H9 (cell line): ENCODE measurements around the gene ISM2. TPM values are rescaled to one million over a fixed set of nuclear protein-coding genes. Genes with fewer than 3 reads are reported as not detected.
"Not testable (repeated sequence)": the region's sequence is repeated elsewhere in the genome, so short reads cannot be mapped to it uniquely, and the experiment has no call there.

Experiments
- DNase-seq: peaks from one replicate; pipeline ENCODE4 v3.0.0-alpha.2; 2017
- H2AFZ ChIP-seq: one replicate; pipeline ENCODE4 v1.6.1; 2013; ENCODE audit warnings: mild to moderate bottlenecking, low read length, control low read depth, moderate library complexity
- H2AK5ac ChIP-seq: 2 replicates; pipeline ENCODE4 v1.6.1; 2013; ENCODE audit warnings: low read length, control low read depth, mixed read lengths; ENCODE audit not compliant: insufficient read length
- H2BK120ac ChIP-seq: one replicate; pipeline ENCODE4 v1.6.1; 2013; ENCODE audit warnings: low read depth, mild to moderate bottlenecking, low read length, control low read depth, inconsistent platforms; ENCODE audit not compliant: poor library complexity, severe bottlenecking
- H2BK12ac ChIP-seq: 2 replicates; pipeline ENCODE4 v1.6.1; 2013; ENCODE audit warnings: low read length, control low read depth, mixed read lengths, low read depth; ENCODE audit not compliant: insufficient read length
- H2BK15ac ChIP-seq: 2 replicates; pipeline ENCODE4 v1.6.1; 2013; ENCODE audit warnings: low read depth, low read length, control low read depth
- H2BK20ac ChIP-seq: one replicate; pipeline ENCODE4 v1.6.1; 2013; ENCODE audit warnings: low read depth, mild to moderate bottlenecking, low read length, control low read depth, inconsistent platforms; ENCODE audit not compliant: poor library complexity, severe bottlenecking
- H2BK5ac ChIP-seq: 2 replicates; pipeline ENCODE4 v1.6.1; 2013; ENCODE audit warnings: low read length, control low read depth, mixed read lengths; ENCODE audit not compliant: insufficient read length
- H3K14ac ChIP-seq: 2 replicates; pipeline ENCODE4 v1.6.1; 2013; ENCODE audit warnings: low read length, control low read depth; ENCODE audit not compliant: insufficient read depth
- H3K18ac ChIP-seq: 2 replicates; pipeline ENCODE4 v1.6.1; 2013; ENCODE audit warnings: low read depth, mild to moderate bottlenecking, mixed read lengths, low read length, control low read depth; ENCODE audit not compliant: insufficient read length
- H3K23ac ChIP-seq: 2 replicates; pipeline ENCODE4 v1.6.1; 2013; ENCODE audit warnings: low read length, control low read depth, mixed read lengths, low read depth; ENCODE audit not compliant: insufficient read length
- H3K23me2 ChIP-seq: 2 replicates; pipeline ENCODE4 v1.6.1; 2013; ENCODE audit warnings: low read depth, mild to moderate bottlenecking, mixed read lengths, low read length, control low read depth; ENCODE audit not compliant: insufficient read length, poor library complexity, severe bottlenecking
- H3K27ac ChIP-seq: 2 replicates; pipeline ENCODE4 v1.5.1; 2013; ENCODE audit warnings: low read length, control low read depth, mixed read lengths, low read depth; ENCODE audit not compliant: insufficient read length
- H3K27me3 ChIP-seq: 2 replicates; pipeline ENCODE4 v1.6.1; 2013; ENCODE audit warnings: low read length, control low read depth, inconsistent platforms; ENCODE audit not compliant: insufficient read depth
- H3K4ac ChIP-seq: 2 replicates; pipeline ENCODE4 v1.6.1; 2013; ENCODE audit warnings: low read depth, mild to moderate bottlenecking, control low read depth, inconsistent platforms, low read length, moderate library complexity
- H3K4me1 ChIP-seq: 2 replicates; pipeline ENCODE4 v1.6.1; 2013; ENCODE audit warnings: low read length, control low read depth, inconsistent platforms; ENCODE audit not compliant: insufficient read depth
- H3K4me2 ChIP-seq: 2 replicates; pipeline ENCODE4 v1.6.1; 2013; ENCODE audit warnings: low read length, control low read depth, mixed read lengths; ENCODE audit not compliant: insufficient read length, insufficient read depth
- H3K56ac ChIP-seq: 2 replicates; pipeline ENCODE4 v1.6.1; 2013; ENCODE audit warnings: low read depth, mild to moderate bottlenecking, mixed read lengths, low read length, control low read depth; ENCODE audit not compliant: insufficient read length
- H3K79me1 ChIP-seq: 2 replicates; pipeline ENCODE4 v1.6.1; 2013; ENCODE audit warnings: low read depth, mild to moderate bottlenecking, moderate library complexity, low read length, control low read depth, inconsistent platforms; ENCODE audit not compliant: insufficient read depth, poor library complexity, severe bottlenecking
- H3K79me2 ChIP-seq: 2 replicates; pipeline ENCODE4 v1.6.1; 2013; ENCODE audit warnings: low read length, control low read depth, inconsistent platforms; ENCODE audit not compliant: insufficient read depth
- H3K9ac ChIP-seq: 2 replicates; pipeline ENCODE4 v1.6.1; 2013; ENCODE audit warnings: low read length, control low read depth, mixed read lengths; ENCODE audit not compliant: insufficient read length; ENCODE audit errors: extremely low read depth
- H3K9me3 ChIP-seq: one replicate; pipeline ENCODE4 v1.6.1; 2013; ENCODE audit warnings: low read depth, low read length, inconsistent platforms; ENCODE audit not compliant: control insufficient read depth
- H3T11ph ChIP-seq: one replicate; pipeline ENCODE4 v1.6.1; 2013; ENCODE audit warnings: mild to moderate bottlenecking, low read length, control low read depth, inconsistent platforms
- H4K20me1 ChIP-seq: one replicate; pipeline ENCODE4 v1.6.1; 2013; ENCODE audit not compliant: control insufficient read depth, insufficient read length, insufficient read depth
- H4K5ac ChIP-seq: 2 replicates; pipeline ENCODE4 v1.6.1; 2013; ENCODE audit warnings: low read depth, mild to moderate bottlenecking, mixed read lengths, low read length, control low read depth; ENCODE audit not compliant: insufficient read length
- H4K8ac ChIP-seq: replicated peaks from 2 replicates; pipeline ENCODE4 v1.6.1; 2013; ENCODE audit warnings: low read length, control low read depth, mixed read lengths, low read depth; ENCODE audit not compliant: insufficient read length
- H4K91ac ChIP-seq: 2 replicates; pipeline ENCODE4 v1.6.1; 2013; ENCODE audit warnings: low read depth, mild to moderate bottlenecking, moderate library complexity, mixed read lengths, low read length, control low read depth; ENCODE audit not compliant: insufficient read length
- H3K27ac Mint-ChIP-seq, 3 experiments: 2 replicates in 2 of 3; 3 replicates in 1 of 3; pipeline ENCODE4 v1.8.0; 2020 to 2021; ENCODE audit warnings: mixed read lengths in 3 of 3, mild to moderate bottlenecking in 1 of 3, moderate library complexity in 1 of 3
- H3K27me3 Mint-ChIP-seq: 2 replicates; pipeline ENCODE4 v1.8.0; 2021; ENCODE audit warnings: low read depth, mild to moderate bottlenecking, moderate library complexity, mixed read lengths
- H3K36me3 Mint-ChIP-seq, 3 experiments: 2 replicates in 2 of 3; 3 replicates in 1 of 3; pipeline ENCODE4 v1.8.0; 2020 to 2021; ENCODE audit warnings: low read depth in 3 of 3, mixed read lengths in 3 of 3; ENCODE audit not compliant: insufficient read depth in 1 of 3
- H3K4me1 Mint-ChIP-seq, 2 experiments: 2 replicates each; pipeline ENCODE4 v1.8.0; 2020; ENCODE audit warnings: mixed read lengths in 2 of 2
- H3K4me3 Mint-ChIP-seq, 2 experiments: 2 replicates in 1 of 2; 3 replicates in 1 of 2; pipeline ENCODE4 v1.8.0; 2020 to 2021; ENCODE audit warnings: mild to moderate bottlenecking in 2 of 2, mixed read lengths in 2 of 2, moderate library complexity in 1 of 2
- H3K9me3 Mint-ChIP-seq, 2 experiments: 2 replicates in 1 of 2; 3 replicates in 1 of 2; pipeline ENCODE4 v1.8.0; 2020; ENCODE audit warnings: mild to moderate bottlenecking in 2 of 2, mixed read lengths in 2 of 2, moderate library complexity in 1 of 2
- CTCF ChIP-seq: fragments of 200-600 bp; sonication (generic); conservative IDR thresholded peaks from 3 replicates; pipeline ENCODE4 v1.8.0; 2021; ENCODE audit warnings: antibody characterized with exemption, mild to moderate bottlenecking
- WGBS: extraction: QIAGEN DNeasy Blood & Tissue Kit; methylation state at CpG from one replicate; pipeline ENCODE4 v1.1.7; 2013; ENCODE audit warnings: missing lambda C conversion rate, low lambda C conversion rate, mixed read lengths; ENCODE audit not compliant: insufficient read length; ENCODE audit errors: extremely low coverage; 5-methylcytosine and 5-hydroxymethylcytosine counted together
- total RNA-seq: library from RNA; stranded (reverse); gene quantifications from 2 replicates; pipeline ENCODE4 v1.2.1, GENCODE V29; 2021

Gene ISM2
- total RNA-seq, 1 experiment from 2014 or later = 0.39 TPM

GRCh38 chr14:77529213-77529612, 30.6 kb upstream of the ISM2 start:
- TF ChIP-seq CTCF = no peak
- H3K4ac ChIP-seq = no peak overlapping the region
- H2AFZ ChIP-seq = no peak overlapping the region
- H3K14ac ChIP-seq = no peak overlapping the region
- no peak overlapping the region for H3K4me3 Mint-ChIP-seq
- no peak overlapping the region for H3K27ac ChIP-seq
- no peaks in the 10 kb centered on the region for H3K27me3 ChIP-seq
- no peak overlapping the region for H3K18ac ChIP-seq
- no peak overlapping the region for H2BK120ac ChIP-seq
- no CpG with 5 or more reads among the region's 2 CpGs for WGBS
- no peak overlapping the region for H2BK12ac ChIP-seq
- H2BK15ac ChIP-seq = no peak overlapping the region
- H4K5ac ChIP-seq = no peak overlapping the region
- no peaks in the 10 kb centered on the region for H3K9me3 Mint-ChIP-seq
- H3K4me1 ChIP-seq = no peaks in the 10 kb centered on the region
- no peaks in the 10 kb centered on the region for H3K4me1 Mint-ChIP-seq
- no peaks in the 10 kb centered on the region for H3K79me2 ChIP-seq
- H2BK20ac ChIP-seq = no peak overlapping the region
- no peak overlapping the region for H4K8ac ChIP-seq
- no peak overlapping the region for H3T11ph ChIP-seq
- H3K9me3 ChIP-seq = no peaks in the 10 kb centered on the region
- no peak overlapping the region for H3K9ac ChIP-seq
- no peaks in the 10 kb centered on the region for H3K23me2 ChIP-seq
- no peak overlapping the region for H2BK5ac ChIP-seq
- H3K79me1 ChIP-seq = no peaks in the 10 kb centered on the region
- no peak overlapping the region for H3K23ac ChIP-seq
- no peak overlapping the region for H3K4me2 ChIP-seq
- no peaks in the 10 kb centered on the region for H4K20me1 ChIP-seq
- H4K91ac ChIP-seq = no peak overlapping the region
- no peaks in the 10 kb centered on the region for H3K27me3 Mint-ChIP-seq
- H2AK5ac ChIP-seq = no peak overlapping the region
- no peak for DNase-seq
- peaks cover 5 to 11% (median 9%) of the 10 kb centered on the region in 3 experiments; a peak in 5 of 7 replicates for H3K36me3 Mint-ChIP-seq
- no peak overlapping the region for H3K56ac ChIP-seq
- H3K27ac Mint-ChIP-seq = no peak overlapping the region

- not testable (repeated sequence) for H4K91ac ChIP-seq, H3K27me3 Mint-ChIP-seq, H3K9me3 Mint-ChIP-seq, H3T11ph ChIP-seq, H2BK12ac ChIP-seq, H4K8ac ChIP-seq, H3K4me3 Mint-ChIP-seq, H3K9ac ChIP-seq, H3K4me1 ChIP-seq, H3K23ac ChIP-seq, H3K56ac ChIP-seq, DNase-seq, H2BK20ac ChIP-seq, H3K9me3 ChIP-seq, H3K27ac Mint-ChIP-seq, H2BK5ac ChIP-seq, H3K23me2 ChIP-seq, H2AFZ ChIP-seq, H3K27ac ChIP-seq, H3K27me3 ChIP-seq, H3K79me1 ChIP-seq, H4K5ac ChIP-seq, H4K20me1 ChIP-seq, H2BK120ac ChIP-seq, H3K14ac ChIP-seq, H3K79me2 ChIP-seq, H3K18ac ChIP-seq, H3K4me2 ChIP-seq, H2BK15ac ChIP-seq, H2AK5ac ChIP-seq, H3K4ac ChIP-seq, H3K4me1 Mint-ChIP-seq
- peaks cover 4 to 11% (median 5%) of the 10 kb centered on the region in 3 experiments; a peak in 5 of 7 replicates for H3K36me3 Mint-ChIP-seq
- WGBS = no CpG with 5 or more reads among the region's 5 CpGs
Measured at GRCh38 chr14:77528701-77529100, 30.1 kb upstream of the ISM2 start.
